ENCODE results near the gene CLSTN2. TPM values are rescaled to one million over a fixed set of nuclear protein-coding genes. Genes with fewer than 3 reads are reported as not detected.

Gene CLSTN2
- total and polyA plus RNA-seq, 2 of the 13 experiments (the other 11 are each of a cell fraction or from before 2014, with no cell fraction given), result not detected

- Histone ChIP-seq H3K4me2 (ENCODE audit: low read depth, low read length) (no peak overlapping the region), H3K4me1 (ENCODE audit: insufficient read depth, low read length) (no peaks in the 10 kb centered on the region), H3K9me3 (ENCODE audit: low read length) (no peaks in the 10 kb centered on the region), H3K4me3 (replicated peaks in 1 of 3; ENCODE audit: insufficient read depth in 1 of 3, low read depth in 2 of 3, low read length in 3 of 3) (no peak overlapping the region), H4K20me1 (ENCODE audit: insufficient read depth, low read length) (no peaks in the 10 kb centered on the region), H3K79me2 (ENCODE audit: insufficient read depth, low read length) (no peaks in the 10 kb centered on the region), H3K36me3 (replicated peaks in 1 of 2; ENCODE audit: control insufficient read depth in 1 of 2, insufficient read depth in 2 of 2, low read length in 2 of 2) (no peaks in the 10 kb centered on the region), H3K27me3 (ENCODE audit: control insufficient read depth in 1 of 2, insufficient read depth in 2 of 2, low read length in 2 of 2) (no peaks in the 10 kb centered on the region), H3K9ac (ENCODE audit: insufficient read depth, low read depth, low read length) (no peak overlapping the region), H3K27ac (ENCODE audit: extremely low read length, insufficient read depth, low read length) (no peak overlapping the region), H2AFZ (ENCODE audit: low read length) (no peak overlapping the region)
- POLR2A ChIA-PET, result no interaction called here
- ATAC-seq (no peak), DNase-seq (ENCODE audit: low spot score) (no peak), FAIRE-seq (no peak)
- BruUV-seq (replicated peaks), result no TSS peak
- CTCF ChIA-PET (ENCODE audit: low intra/inter-chr PET ratio, low total read pairs), result no interaction called here
- intact Hi-C loops (cut with micrococcal nuclease; ENCODE audit: unreplicated experiment) (no loop called here), in situ Hi-C loops (cut with HindIII; ENCODE audit: extremely low pct_ligation_motif_present, low pct_unique_long_range_greater_than_20kb) (no loop called here)
- WGBS (ENCODE audit: low lambda C conversion rate), result 3% methylated on average over 2 of the region's 2 CpGs
- TF ChIP-seq ZNF256 (CRISPR knock-in tag; conservative IDR thresholded peaks at IDR 0.05) (no peak), IKZF4 (CRISPR knock-in tag; IDR thresholded peaks at IDR 0.05; ENCODE audit: borderline replicate concordance, low read depth, not compliant biosample characterization) (no peak), ZBTB3 (CRISPR knock-in tag; IDR thresholded peaks at IDR 0.05; ENCODE audit: borderline replicate concordance, low read depth) (no peak), MAFF (IDR thresholded peaks at IDR 0.05; ENCODE audit: low read depth, low read length) (no peak), RFXAP (CRISPR knock-in tag; IDR thresholded peaks at IDR 0.05; ENCODE audit: borderline replicate concordance) (no peak), ZNF367 (CRISPR knock-in tag; IDR thresholded peaks at IDR 0.05; ENCODE audit: borderline replicate concordance) (no peak), ZNF20 (CRISPR knock-in tag; IDR thresholded peaks at IDR 0.05) (no peak), SKIL (CRISPR knock-in tag; IDR thresholded peaks at IDR 0.05; ENCODE audit: borderline replicate concordance) (no peak), ARNT2 (CRISPR knock-in tag; IDR thresholded peaks at IDR 0.05; ENCODE audit: low read depth) (no peak), SIX4 (CRISPR knock-in tag; IDR thresholded peaks at IDR 0.05) (no peak), ZNF343 (CRISPR knock-in tag; IDR thresholded peaks at IDR 0.05) (no peak), PPARG (CRISPR knock-in tag; conservative IDR thresholded peaks at IDR 0.05) (no peak), ZNF557 (CRISPR knock-in tag; IDR thresholded peaks at IDR 0.05) (no peak)
- TF ChIP-seq, protein P1, sequence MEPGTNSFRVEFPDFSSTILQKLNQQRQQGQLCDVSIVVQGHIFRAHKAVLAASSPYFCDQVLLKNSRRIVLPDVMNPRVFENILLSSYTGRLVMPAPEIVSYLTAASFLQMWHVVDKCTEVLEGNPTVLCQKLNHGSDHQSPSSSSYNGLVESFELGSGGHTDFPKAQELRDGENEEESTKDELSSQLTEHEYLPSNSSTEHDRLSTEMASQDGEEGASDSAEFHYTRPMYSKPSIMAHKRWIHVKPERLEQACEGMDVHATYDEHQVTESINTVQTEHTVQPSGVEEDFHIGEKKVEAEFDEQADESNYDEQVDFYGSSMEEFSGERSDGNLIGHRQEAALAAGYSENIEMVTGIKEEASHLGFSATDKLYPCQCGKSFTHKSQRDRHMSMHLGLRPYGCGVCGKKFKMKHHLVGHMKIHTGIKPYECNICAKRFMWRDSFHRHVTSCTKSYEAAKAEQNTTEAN (CRISPR knock-in tag; conservative IDR thresholded peaks at IDR 0.05), result no peak
- TF ChIP-seq, protein P2, sequence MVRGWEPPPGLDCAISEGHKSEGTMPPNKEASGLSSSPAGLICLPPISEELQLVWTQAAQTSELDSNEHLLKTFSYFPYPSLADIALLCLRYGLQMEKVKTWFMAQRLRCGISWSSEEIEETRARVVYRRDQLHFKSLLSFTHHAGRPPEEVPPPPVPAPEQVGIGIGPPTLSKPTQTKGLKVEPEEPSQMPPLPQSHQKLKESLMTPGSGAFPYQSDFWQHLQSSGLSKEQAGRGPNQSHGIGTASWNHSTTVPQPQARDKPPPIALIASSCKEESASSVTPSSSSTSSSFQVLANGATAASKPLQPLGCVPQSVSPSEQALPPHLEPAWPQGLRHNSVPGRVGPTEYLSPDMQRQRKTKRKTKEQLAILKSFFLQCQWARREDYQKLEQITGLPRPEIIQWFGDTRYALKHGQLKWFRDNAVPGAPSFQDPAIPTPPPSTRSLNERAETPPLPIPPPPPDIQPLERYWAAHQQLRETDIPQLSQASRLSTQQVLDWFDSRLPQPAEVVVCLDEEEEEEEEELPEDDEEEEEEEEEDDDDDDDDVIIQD (CRISPR knock-in tag; IDR thresholded peaks at IDR 0.05; ENCODE audit: low read depth), result no peak
- TF ChIP-seq, protein P3, sequence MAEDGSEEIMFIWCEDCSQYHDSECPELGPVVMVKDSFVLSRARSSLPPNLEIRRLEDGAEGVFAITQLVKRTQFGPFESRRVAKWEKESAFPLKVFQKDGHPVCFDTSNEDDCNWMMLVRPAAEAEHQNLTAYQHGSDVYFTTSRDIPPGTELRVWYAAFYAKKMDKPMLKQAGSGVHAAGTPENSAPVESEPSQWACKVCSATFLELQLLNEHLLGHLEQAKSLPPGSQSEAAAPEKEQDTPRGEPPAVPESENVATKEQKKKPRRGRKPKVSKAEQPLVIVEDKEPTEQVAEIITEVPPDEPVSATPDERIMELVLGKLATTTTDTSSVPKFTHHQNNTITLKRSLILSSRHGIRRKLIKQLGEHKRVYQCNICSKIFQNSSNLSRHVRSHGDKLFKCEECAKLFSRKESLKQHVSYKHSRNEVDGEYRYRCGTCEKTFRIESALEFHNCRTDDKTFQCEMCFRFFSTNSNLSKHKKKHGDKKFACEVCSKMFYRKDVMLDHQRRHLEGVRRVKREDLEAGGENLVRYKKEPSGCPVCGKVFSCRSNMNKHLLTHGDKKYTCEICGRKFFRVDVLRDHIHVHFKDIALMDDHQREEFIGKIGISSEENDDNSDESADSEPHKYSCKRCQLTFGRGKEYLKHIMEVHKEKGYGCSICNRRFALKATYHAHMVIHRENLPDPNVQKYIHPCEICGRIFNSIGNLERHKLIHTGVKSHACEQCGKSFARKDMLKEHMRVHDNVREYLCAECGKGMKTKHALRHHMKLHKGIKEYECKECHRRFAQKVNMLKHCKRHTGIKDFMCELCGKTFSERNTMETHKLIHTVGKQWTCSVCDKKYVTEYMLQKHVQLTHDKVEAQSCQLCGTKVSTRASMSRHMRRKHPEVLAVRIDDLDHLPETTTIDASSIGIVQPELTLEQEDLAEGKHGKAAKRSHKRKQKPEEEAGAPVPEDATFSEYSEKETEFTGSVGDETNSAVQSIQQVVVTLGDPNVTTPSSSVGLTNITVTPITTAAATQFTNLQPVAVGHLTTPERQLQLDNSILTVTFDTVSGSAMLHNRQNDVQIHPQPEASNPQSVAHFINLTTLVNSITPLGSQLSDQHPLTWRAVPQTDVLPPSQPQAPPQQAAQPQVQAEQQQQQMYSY (CRISPR knock-in tag; IDR thresholded peaks at IDR 0.05), result no peak
Measured at GRCh38 chr3:140251678-140252077, 316.7 kb downstream of the CLSTN2 start.
